Adipocyte (in vitro differentiated cells): ENCODE measurements around the gene TUBGCP2.
A peak's percentile ranks its signal among the peaks of the same experiment; 100 is the strongest.

ENCODE experiments used
- DNase-seq: peaks from one replicate; pipeline ENCODE4 v3.0.0-alpha.2; 2015; ENCODE audit warnings: low read depth
- H3K27me3 ChIP-seq: replicated peaks from 2 replicates; pipeline ENCODE4 v1.7.0; 2013; ENCODE audit warnings: mild to moderate bottlenecking, low read length, moderate library complexity; ENCODE audit not compliant: control insufficient read depth, insufficient read depth
- H3K36me3 ChIP-seq: 2 replicates; pipeline ENCODE4 v1.7.0; 2013; ENCODE audit warnings: low read length, mild to moderate bottlenecking, moderate library complexity; ENCODE audit not compliant: control insufficient read depth, insufficient read depth, severe bottlenecking
- H3K4me1 ChIP-seq: 2 replicates; pipeline ENCODE4 v1.7.0; 2013; ENCODE audit warnings: mild to moderate bottlenecking, low read length, moderate library complexity; ENCODE audit not compliant: control insufficient read depth, insufficient read depth
- H3K4me3 ChIP-seq: 2 replicates; pipeline ENCODE4 v1.7.0; 2013; ENCODE audit warnings: mild to moderate bottlenecking, low read length, moderate library complexity
- H3K9ac ChIP-seq: 2 replicates; pipeline ENCODE4 v1.7.0; 2013; ENCODE audit warnings: mild to moderate bottlenecking, low read length, moderate library complexity
- H3K9me3 ChIP-seq: 2 replicates; pipeline ENCODE4 v1.7.0; 2013; ENCODE audit warnings: mild to moderate bottlenecking, low read length, moderate library complexity; ENCODE audit not compliant: control insufficient read depth

The TUBGCP2 gene

GRCh38 chr10:133229265-133230043 is 79.2 kb downstream of the TUBGCP2 start:
- Histone ChIP-seq H3K36me3 (no peaks in the 10 kb centered on the region), H3K4me1 (no peaks in the 10 kb centered on the region), H3K9ac (no peak overlapping the region), H3K4me3 (no peak overlapping the region), H3K9me3 (no peaks in the 10 kb centered on the region), H3K27me3 (peaks cover 45% of the 10 kb centered on the region)
- peak; percentile 18 for DNase-seq
